ENCODE measurements around the gene EHD1. TPM values are rescaled to one million over a fixed set of nuclear protein-coding genes. Genes with fewer than 3 reads are reported as not detected.
A peak's percentile ranks its signal among the peaks of the same experiment; 100 is the strongest.

EHD1 gene
- total RNA-seq, 1 experiment from 2014 or later, result 92.8 TPM

- TF ChIP-seq CTCF (IDR thresholded peaks at IDR 0.05; ENCODE audit: unreplicated experiment), result no peak
- no peak for DNase-seq
- Mint-ChIP-seq H3K4me1 (ENCODE audit: low read depth, unreplicated experiment) (peaks cover 52% of the 10 kb centered on the region), H3K9me3 (ENCODE audit: low read depth, unreplicated experiment) (no peaks in the 10 kb centered on the region), H3K4me3 (ENCODE audit: low read depth, unreplicated experiment) (peak overlapping the region; percentile 80), H3K27me3 (ENCODE audit: unreplicated experiment) (no peaks in the 10 kb centered on the region), H3K27ac (ENCODE audit: unreplicated experiment) (peak overlapping the region; percentile 86), H3K36me3 (ENCODE audit: insufficient read depth, unreplicated experiment) (peaks cover 74% of the 10 kb centered on the region)
- intact Hi-C loops (cut with micrococcal nuclease; ENCODE audit: unreplicated experiment), result no loop called here
- no TSS peak for BruUV-seq (replicated peaks)
- CTCF ChIA-PET, result interaction anchor here (0.6 to 3.5 kb wide), 3 partner anchors 13 to 44 kb away, joined by 5 to 25 read pairs (median 11); no protein-coding TSS in a partner anchor
These were observed 13.5 kb upstream of the EHD1 start for GRCh38 chr11:64891880-64892279.

GRCh38 chr11:64891215-64891848 is 12.9 kb upstream of the EHD1 start:
- H3K4me3 Mint-ChIP-seq (ENCODE audit: low read depth, unreplicated experiment), result peak overlapping the region; percentile 80
- intact Hi-C loops (cut with micrococcal nuclease; ENCODE audit: unreplicated experiment), result no loop called here
- TF ChIP-seq CTCF (IDR thresholded peaks at IDR 0.05; ENCODE audit: unreplicated experiment), result no peak
- DNase-seq, result no peak
- H3K9me3 Mint-ChIP-seq (ENCODE audit: low read depth, unreplicated experiment), result no peaks in the 10 kb centered on the region
- peaks cover 73% of the 10 kb centered on the region for H3K36me3 Mint-ChIP-seq (ENCODE audit: insufficient read depth, unreplicated experiment)
- CTCF ChIA-PET, result interaction anchor here (4.6 kb wide), 1 partner anchor 44 kb away, joined by 49 read pairs; no protein-coding TSS in a partner anchor
- H3K27me3 Mint-ChIP-seq (ENCODE audit: unreplicated experiment), result no peaks in the 10 kb centered on the region
- peak overlapping the region; percentile 86 for H3K27ac Mint-ChIP-seq (ENCODE audit: unreplicated experiment)
- no TSS peak for BruUV-seq (replicated peaks)
- peaks cover 52% of the 10 kb centered on the region for H3K4me1 Mint-ChIP-seq (ENCODE audit: low read depth, unreplicated experiment)

DNA sequence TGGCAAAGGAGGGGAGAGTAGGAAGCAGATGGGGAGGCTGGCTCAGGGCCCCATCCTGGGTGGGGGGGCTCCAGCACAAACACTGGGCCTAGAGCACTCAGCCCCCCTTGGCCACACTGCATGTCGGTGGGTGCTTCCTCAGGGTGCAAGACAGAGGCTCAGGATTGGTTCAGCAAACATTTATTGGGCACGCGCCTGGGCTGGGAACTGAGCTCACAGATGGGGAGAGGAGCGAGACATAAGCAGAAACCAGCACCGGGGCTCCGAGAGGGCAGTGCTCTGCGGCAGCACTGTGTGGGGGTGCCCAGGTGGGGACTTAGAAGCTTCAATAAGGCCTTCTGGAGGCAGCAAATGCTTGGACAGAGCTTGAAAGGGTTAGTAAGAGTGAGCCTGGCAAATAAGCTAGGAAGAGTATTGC is 12.1 kb upstream of the EHD1 start:
- peak overlapping the region; percentile 80 for H3K4me3 Mint-ChIP-seq (ENCODE audit: low read depth, unreplicated experiment)
- no peaks in the 10 kb centered on the region for H3K27me3 Mint-ChIP-seq (ENCODE audit: unreplicated experiment)
- intact Hi-C loops (cut with micrococcal nuclease; ENCODE audit: unreplicated experiment), result no loop called here
- no TSS peak for BruUV-seq (replicated peaks)
- peaks cover 60% of the 10 kb centered on the region for H3K4me1 Mint-ChIP-seq (ENCODE audit: low read depth, unreplicated experiment)
- CTCF ChIA-PET, result interaction anchor here (4.6 kb wide), 1 partner anchor 43 kb away, joined by 49 read pairs; no protein-coding TSS in a partner anchor
- H3K9me3 Mint-ChIP-seq (ENCODE audit: low read depth, unreplicated experiment), result no peaks in the 10 kb centered on the region
- no peak for TF ChIP-seq CTCF (IDR thresholded peaks at IDR 0.05; ENCODE audit: unreplicated experiment)
- no peak for DNase-seq
- H3K36me3 Mint-ChIP-seq (ENCODE audit: insufficient read depth, unreplicated experiment), result peaks cover 71% of the 10 kb centered on the region
- H3K27ac Mint-ChIP-seq (ENCODE audit: unreplicated experiment), result peak overlapping the region; percentile 86

- BruUV-seq (replicated peaks), result no TSS peak
- TF ChIP-seq CTCF (IDR thresholded peaks at IDR 0.05; ENCODE audit: unreplicated experiment), result no peak
- H3K4me1 Mint-ChIP-seq (ENCODE audit: low read depth, unreplicated experiment), result peaks cover 65% of the 10 kb centered on the region
- DNase-seq, result peak; percentile 68
- intact Hi-C loops (cut with micrococcal nuclease; ENCODE audit: unreplicated experiment), result loop anchor here (2.0 kb wide), 1 partner anchor 42 kb away; no protein-coding TSS in a partner anchor
- CTCF ChIA-PET, result interaction anchor here (0.7 to 4.6 kb wide), 6 partner anchors 29 to 222 kb away, joined by 3 to 49 read pairs (median 5); partner anchors contain the start of genes ATG2A and BATF2
- no peaks in the 10 kb centered on the region for H3K27me3 Mint-ChIP-seq (ENCODE audit: unreplicated experiment)
- H3K27ac Mint-ChIP-seq (ENCODE audit: unreplicated experiment), result peak overlapping the region; percentile 77
- no peaks in the 10 kb centered on the region for H3K9me3 Mint-ChIP-seq (ENCODE audit: low read depth, unreplicated experiment)
- peak overlapping the region; percentile 63 for H3K4me3 Mint-ChIP-seq (ENCODE audit: low read depth, unreplicated experiment)
- H3K36me3 Mint-ChIP-seq (ENCODE audit: insufficient read depth, unreplicated experiment), result peaks cover 59% of the 10 kb centered on the region
These were observed 10.5 kb upstream of the EHD1 start for GRCh38 chr11:64888729-64889511.
